ENCODE data around the gene RWDD4. TPM values are rescaled to one million over a fixed set of nuclear protein-coding genes. Genes with fewer than 3 reads are reported as not detected.
"Not testable (repeated sequence)": the region's sequence is repeated elsewhere in the genome, so short reads cannot be mapped to it uniquely, and the experiment has no call there.

The RWDD4 gene
- total and polyA plus RNA-seq, 5 experiments from 2014 or later: 12.9 to 19.1 (median 18.9) TPM

DNA sequence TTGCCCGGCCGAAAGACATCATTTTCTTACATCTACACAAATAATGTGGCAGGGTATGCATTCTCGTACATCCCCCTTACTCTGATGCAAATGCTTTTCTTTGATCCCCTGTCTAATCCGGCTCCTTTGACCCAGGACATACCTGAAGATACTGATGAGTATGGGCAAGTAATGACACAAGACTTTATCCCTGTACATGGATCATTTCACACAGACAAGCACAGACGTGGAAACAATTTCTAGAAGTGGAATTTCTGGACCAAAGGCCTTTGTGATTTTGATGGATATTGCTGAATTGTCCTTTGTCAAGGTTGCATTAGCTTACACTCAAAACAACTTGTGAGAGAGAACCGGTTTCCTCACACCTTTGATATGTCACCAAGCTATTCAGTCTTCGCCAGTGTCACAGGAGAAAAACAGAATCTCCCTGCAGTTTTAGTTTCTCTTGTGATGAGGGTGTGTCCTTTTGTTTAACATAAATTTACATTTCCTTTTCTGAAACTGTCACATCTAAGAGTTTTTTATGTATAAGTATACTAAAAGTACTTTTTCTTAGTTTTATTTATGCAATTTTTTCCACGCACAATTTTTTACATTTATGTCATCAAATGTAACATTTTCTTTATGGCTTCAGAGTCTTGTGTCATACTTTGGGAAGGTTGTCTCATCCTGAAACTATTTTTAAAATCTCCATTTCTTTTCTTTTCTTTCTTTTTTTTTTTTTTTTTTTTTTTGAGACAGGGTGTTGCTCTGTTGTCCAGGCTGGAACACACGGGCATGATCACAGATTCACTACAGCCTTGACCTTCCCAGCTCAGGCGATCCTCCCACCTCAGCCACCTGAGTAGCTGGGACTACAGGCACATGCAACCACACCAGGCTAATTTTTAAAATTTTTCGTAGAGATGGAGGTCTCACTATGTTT, 25.2 kb downstream of the RWDD4 start:
- no peak for DNase-seq
- no peak overlapping the region for H3K4me3 Mint-ChIP-seq
- H3K27me3 Mint-ChIP-seq: peaks cover 0 to 6% (median 0%) of the 10 kb centered on the region in 5 donors
- H3K9me3 Mint-ChIP-seq: no peaks in the 10 kb centered on the region
- POLR2A ChIA-PET: no interaction called here
- peaks cover 0 to 6% (median 0%) of the 10 kb centered on the region in 4 donors for H3K4me1 Mint-ChIP-seq
- no peak overlapping the region for H3K27ac Mint-ChIP-seq
- no peak for ATAC-seq
- peaks cover 0 to under 1% (median 0%) of the 10 kb centered on the region in 3 donors for H3K36me3 Mint-ChIP-seq

DNA sequence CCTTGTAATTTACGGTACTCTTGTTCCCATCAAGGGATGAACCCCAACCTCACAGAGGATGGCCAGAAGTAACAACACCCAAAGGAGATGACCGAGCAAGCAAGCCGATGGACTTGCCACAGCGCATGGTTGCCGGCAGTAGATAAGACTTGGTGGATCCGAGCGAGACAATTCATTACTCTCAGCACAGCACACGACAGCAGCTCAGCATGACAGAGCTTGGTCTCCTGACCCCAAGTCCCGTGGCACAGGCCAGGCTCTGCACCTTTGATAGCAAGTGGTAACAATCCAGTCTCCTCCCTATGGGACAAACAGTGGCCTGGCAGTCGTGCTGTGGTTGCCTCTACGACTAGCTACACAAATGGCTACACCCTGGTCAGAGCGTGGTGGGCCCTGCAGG, 26.3 kb downstream of the RWDD4 start:
- H3K36me3 Mint-ChIP-seq: no peaks in the 10 kb centered on the region
- DNase-seq (no peak), ATAC-seq (no peak)
- H3K27me3 Mint-ChIP-seq: peaks cover 0 to 12% (median 0%) of the 10 kb centered on the region in 5 donors
- no peaks in the 10 kb centered on the region for H3K9me3 Mint-ChIP-seq
- H3K27ac Mint-ChIP-seq: no peak overlapping the region
- peaks cover 0 to 6% (median 0%) of the 10 kb centered on the region in 4 donors for H3K4me1 Mint-ChIP-seq
- H3K4me3 Mint-ChIP-seq: no peak overlapping the region
- POLR2A ChIA-PET: no interaction called here

DNA sequence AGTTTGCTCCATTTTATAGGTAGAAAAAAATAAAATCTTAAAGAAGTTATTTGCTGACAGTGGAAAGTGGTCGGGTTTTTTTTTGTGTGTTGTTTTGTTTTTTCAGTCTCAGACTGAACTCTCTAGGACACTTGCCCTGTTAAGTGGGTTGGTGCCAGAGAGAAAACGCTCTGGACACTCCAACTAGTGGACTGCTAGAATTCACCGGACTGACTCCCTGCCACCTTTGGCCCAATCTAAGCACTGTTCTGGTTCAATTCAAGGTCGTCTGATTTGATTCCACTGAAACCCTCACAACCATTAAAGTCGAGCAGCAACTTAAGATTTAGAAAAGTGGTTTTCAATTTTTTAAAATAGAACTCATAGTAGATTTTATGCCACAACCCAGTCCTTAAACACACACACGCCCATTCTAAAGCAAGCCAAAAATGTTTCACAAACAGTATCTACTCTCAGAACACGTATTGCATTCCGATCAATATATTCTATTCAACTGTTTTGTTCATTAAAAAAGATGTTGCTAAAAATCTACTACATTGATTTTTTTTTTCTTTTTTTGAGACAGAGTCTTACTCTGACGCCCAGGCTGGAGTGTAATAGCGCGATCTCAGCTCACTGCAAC, 27.3 kb downstream of the RWDD4 start:
- ATAC-seq: no peak
- H3K9me3 Mint-ChIP-seq: no peaks in the 10 kb centered on the region
- POLR2A ChIA-PET: no interaction called here
- no peaks in the 10 kb centered on the region for H3K4me1 Mint-ChIP-seq
- DNase-seq: no peak
- no peak overlapping the region for H3K4me3 Mint-ChIP-seq
- no peak overlapping the region for H3K27ac Mint-ChIP-seq
- no peaks in the 10 kb centered on the region for H3K36me3 Mint-ChIP-seq
- peaks cover 0 to 12% (median 0%) of the 10 kb centered on the region in 5 donors for H3K27me3 Mint-ChIP-seq

DNA sequence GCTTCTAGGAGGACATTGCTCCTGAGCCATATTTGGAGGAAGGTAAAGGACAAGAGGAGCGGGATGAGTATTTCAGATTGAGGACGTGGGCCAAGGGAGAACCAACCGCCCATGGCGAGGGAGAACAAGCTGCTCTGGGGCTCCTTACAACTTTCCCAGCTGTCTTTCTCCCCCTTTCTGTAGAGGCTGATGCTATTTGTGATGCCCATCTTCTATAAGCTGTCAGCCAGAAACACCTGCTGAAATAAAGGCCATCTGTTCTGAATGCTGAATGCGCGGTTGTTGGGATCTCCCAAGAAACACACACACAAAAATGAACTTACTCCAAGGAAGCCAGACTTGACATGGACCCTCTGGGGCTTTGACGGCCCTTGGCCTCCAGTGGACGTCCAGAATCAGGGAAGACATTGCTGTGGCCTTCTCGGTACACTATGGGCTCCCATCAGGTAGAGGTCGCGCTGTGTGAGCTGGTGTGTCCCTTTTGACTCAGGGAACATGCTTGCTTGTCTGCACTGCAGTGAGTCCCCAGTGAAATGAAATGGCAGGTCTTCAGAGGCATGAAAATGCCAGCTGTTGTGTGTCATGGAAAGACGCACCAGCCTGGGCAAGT, 30.9 kb downstream of the RWDD4 start:
- no peak overlapping the region for H3K4me3 Mint-ChIP-seq
- H3K27me3 Mint-ChIP-seq: peaks cover 0 to 12% (median 0%) of the 10 kb centered on the region in 5 donors
- ATAC-seq (no peak), DNase-seq (no peak)
- no peaks in the 10 kb centered on the region for H3K4me1 Mint-ChIP-seq
- no peaks in the 10 kb centered on the region for H3K9me3 Mint-ChIP-seq
- H3K36me3 Mint-ChIP-seq: no peaks in the 10 kb centered on the region
- H3K27ac Mint-ChIP-seq: no peak overlapping the region
- POLR2A ChIA-PET: no interaction called here

DNA sequence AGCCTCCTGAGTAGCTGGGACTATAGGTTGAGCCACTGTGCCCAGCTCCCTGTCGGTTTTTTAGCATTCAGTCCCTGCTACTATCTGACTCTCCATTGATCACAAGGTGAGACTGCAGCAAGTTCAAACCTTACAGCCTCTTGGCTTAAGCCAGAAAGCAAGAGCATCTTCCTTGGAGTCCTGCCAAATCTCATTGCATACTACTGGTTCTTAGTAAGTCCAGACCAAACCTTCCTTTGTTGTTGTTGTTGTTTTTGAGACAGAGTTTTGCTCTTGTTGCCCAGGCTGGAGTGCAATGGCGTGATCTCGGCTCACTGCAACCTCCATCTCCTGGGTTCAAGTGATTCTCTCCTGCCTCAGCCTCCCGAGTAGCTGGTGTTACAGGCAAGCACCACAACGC, 31.7 kb downstream of the RWDD4 start:
- H3K4me1 Mint-ChIP-seq, H3K4me3 Mint-ChIP-seq, H3K36me3 Mint-ChIP-seq, H3K27ac Mint-ChIP-seq, ATAC-seq, H3K9me3 Mint-ChIP-seq, DNase-seq, POLR2A ChIA-PET: not testable (repeated sequence)
- peaks cover 0 to 12% (median 0%) of the 10 kb centered on the region in 5 donors for H3K27me3 Mint-ChIP-seq

DNA sequence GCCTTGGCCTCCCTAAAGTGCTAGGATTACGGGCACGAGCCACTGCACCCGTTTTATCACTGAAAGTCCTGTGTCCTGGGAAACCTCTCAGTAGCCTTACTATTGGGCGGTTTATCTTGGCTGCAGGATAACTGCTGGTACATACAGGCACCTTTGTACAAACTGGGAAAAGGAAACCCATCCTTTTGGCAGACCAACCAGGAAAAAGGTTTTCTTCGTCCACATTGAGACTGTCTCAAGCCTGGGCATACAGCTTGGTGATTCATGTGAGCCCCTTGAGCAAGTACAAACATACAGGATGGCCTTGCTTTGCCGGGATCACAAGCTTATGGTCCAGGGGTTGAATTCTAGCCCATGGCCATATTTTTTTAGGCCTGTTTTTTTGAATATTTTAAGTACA, 32.8 kb downstream of the RWDD4 start:
- DNase-seq (no peak), ATAC-seq (no peak)
- Mint-ChIP-seq H3K4me3 (no peak overlapping the region), H3K9me3 (no peaks in the 10 kb centered on the region), H3K4me1 (peaks cover 0 to 6% (median 0%) of the 10 kb centered on the region in 4 donors), H3K27me3 (peaks cover 0 to 12% (median 1%) of the 10 kb centered on the region in 5 donors), H3K27ac (no peak overlapping the region), H3K36me3 (no peaks in the 10 kb centered on the region)
- POLR2A ChIA-PET: no interaction called here

DNA sequence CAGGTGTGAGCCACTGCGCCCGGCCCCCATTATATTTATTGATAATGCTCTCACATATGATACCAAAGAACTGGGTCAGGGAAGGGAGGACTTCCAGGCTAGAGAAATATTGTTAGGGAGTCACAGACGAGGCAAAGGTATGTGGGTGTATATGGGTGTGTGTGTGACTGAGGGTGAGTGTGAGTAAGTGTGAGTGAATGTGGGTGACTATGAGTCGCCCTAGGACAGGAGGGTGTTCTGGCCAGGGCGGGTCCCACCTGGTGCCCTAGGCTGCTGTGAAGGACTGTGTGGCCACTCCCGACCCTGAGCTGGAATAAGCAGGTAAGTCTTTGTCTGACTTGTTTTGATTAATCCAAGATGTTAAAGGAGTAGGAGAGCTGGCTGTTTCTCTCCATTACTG, 34.4 kb downstream of the RWDD4 start:
- Mint-ChIP-seq H3K4me1 (peaks cover 0 to 6% (median 0%) of the 10 kb centered on the region in 4 donors), H3K4me3 (no peak overlapping the region), H3K27me3 (peaks cover 0 to 12% (median 7%) of the 10 kb centered on the region in 5 donors), H3K27ac (no peak overlapping the region), H3K36me3 (no peaks in the 10 kb centered on the region), H3K9me3 (no peaks in the 10 kb centered on the region)
- ATAC-seq (no peak), DNase-seq (no peak)
- POLR2A ChIA-PET: no interaction called here

DNA sequence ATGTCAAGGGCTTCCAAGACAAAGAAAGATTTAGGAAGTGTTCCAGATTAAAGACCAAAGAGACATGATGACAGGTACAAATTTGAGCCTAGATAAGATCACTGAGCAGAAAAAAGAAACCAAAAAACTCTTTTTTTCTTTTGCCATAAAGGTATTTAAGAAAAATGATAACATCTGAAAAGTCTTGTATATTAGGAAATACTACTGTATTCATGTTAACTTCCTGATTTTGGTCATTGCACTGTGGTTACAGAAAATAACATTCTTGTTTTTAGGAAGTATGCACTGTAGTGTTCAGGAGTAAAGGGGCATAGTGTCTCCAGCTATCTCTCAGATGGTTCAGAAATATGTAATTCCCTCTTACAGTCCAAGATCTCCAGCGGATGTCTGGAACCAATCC, 37.1 kb downstream of the RWDD4 start:
- Mint-ChIP-seq H3K9me3 (no peaks in the 10 kb centered on the region), H3K27me3 (peaks cover 0 to 8% (median 7%) of the 10 kb centered on the region in 5 donors), H3K36me3 (no peaks in the 10 kb centered on the region), H3K4me1 (peaks cover 0 to 6% (median 0%) of the 10 kb centered on the region in 4 donors), H3K4me3 (no peak overlapping the region), H3K27ac (no peak overlapping the region)
- DNase-seq: no peak
- POLR2A ChIA-PET: no interaction called here
- ATAC-seq: no peak

DNA sequence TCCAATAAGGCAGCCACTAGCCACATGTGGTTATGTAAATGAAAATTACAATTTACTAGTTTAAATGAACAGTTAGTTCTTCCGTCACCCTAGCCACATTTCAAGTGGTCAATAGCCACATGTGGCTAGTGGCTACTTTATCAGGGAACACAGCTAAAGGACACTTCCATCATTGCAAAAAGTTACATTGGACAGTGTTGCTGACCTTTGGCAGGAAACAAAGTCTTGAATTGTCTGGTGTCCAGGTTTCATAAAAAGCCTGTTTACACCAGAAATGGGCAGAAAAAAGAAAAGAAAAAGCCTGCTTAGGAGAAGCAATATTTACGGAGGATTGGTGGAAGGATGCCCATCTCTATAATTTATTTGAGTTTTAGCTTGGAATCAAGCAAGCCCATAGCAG, 38.6 kb downstream of the RWDD4 start:
- peaks cover 0 to 6% (median 0%) of the 10 kb centered on the region in 4 donors for H3K4me1 Mint-ChIP-seq
- ATAC-seq (no peak), DNase-seq (no peak)
- POLR2A ChIA-PET: no interaction called here
- no peak overlapping the region for H3K27ac Mint-ChIP-seq
- peaks cover 0 to 16% (median 13%) of the 10 kb centered on the region in 5 donors for H3K27me3 Mint-ChIP-seq
- H3K9me3 Mint-ChIP-seq: no peaks in the 10 kb centered on the region
- no peak overlapping the region for H3K4me3 Mint-ChIP-seq
- no peaks in the 10 kb centered on the region for H3K36me3 Mint-ChIP-seq

DNA sequence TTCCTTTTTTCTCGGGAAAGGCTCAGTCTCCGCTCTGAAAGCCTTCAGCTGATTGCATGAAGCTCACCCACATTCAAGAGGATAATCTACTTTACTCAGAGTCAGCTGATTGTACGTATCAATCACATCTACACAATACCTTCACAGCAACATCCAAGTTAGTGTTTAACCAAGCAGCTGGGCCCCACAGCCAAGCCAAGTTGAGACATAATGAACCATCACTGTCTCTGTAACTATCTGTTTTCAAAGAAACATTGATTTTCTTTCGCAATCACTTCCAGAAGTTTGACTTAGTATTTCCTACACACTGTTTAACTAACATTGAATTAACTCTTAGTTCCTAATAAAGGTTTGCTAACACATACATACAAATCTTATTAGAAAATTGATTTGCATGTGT, 40.3 kb downstream of the RWDD4 start:
- Mint-ChIP-seq H3K4me3 (no peak overlapping the region), H3K27ac (no peak overlapping the region), H3K4me1 (peaks cover 0 to 6% (median 0%) of the 10 kb centered on the region in 4 donors), H3K9me3 (no peaks in the 10 kb centered on the region), H3K36me3 (no peaks in the 10 kb centered on the region), H3K27me3 (peaks cover 2 to 23% (median 14%) of the 10 kb centered on the region in 5 donors)
- POLR2A ChIA-PET: no interaction called here
- no peak for DNase-seq
- ATAC-seq: no peak

DNA sequence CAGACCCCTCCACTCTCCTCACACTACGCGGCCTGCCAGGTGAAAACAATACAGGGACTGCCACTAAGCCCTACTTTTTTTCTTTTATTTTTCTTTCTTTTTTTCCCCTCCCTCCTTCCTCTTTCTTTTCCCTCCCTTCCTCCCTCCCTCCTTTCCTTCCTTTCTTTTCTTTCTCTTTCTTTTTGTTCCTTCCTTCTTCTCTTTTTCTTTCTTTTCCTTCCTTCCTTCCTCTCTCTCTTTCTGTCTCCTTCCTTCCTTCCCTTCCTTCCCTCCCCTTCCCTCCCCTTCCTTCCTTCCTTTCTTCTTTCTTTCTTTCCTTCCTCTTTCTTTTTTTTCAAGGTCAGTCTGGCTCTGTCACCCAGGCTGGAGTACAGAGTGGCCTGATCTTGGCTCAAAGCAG, 41.9 kb downstream of the RWDD4 start:
- Mint-ChIP-seq H3K4me1 (peaks cover 0 to 6% (median 0%) of the 10 kb centered on the region in 4 donors), H3K4me3 (no peak overlapping the region), H3K27me3 (peaks cover 2 to 27% (median 15%) of the 10 kb centered on the region in 5 donors), H3K9me3 (no peaks in the 10 kb centered on the region), H3K36me3 (no peaks in the 10 kb centered on the region), H3K27ac (no peak overlapping the region)
- no peak for ATAC-seq
- POLR2A ChIA-PET: no interaction called here
- no peak for DNase-seq

DNA sequence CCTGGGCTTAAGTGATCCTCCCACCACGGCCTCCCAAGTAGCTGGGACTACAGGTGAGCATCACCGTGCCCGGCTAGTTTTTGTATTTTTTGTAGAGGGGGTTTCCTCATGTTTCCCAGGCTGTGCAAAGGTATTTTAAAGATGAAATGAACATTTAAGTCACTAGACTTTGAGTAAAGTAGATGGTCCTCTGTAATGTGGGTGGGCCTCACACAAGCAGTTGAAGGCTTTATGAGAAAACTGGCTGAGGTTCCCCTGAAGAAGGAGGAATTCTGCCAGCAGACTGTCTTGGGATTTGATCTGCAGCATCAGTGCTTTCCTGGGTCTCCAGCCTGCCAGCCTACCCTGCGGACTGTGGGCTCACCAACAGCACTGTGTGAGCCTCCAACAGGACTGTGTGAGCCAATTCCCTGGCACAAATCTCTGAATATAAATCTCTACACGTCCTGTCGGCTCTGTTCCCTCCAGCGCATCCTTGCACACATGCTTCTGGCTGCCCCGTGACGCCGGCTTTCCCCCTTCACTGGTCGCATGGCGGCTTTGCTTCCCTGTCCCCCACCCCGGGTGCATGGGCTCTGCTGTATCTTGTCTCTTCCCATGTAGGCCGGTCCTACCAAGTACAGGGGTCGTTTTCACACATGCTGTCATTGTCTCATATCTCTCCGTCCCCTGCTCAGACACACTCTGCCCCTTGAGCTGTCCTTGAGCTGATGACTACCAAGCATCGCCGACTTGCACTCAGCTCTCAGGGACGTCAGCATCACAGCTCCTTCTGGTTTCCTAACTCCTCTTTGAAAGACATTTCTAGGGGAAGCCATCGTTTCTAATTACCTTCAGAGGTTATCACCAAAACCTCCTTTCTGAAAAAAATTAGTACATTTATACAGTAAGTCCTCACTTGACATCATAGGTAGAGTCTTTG, 46.4 kb downstream of the RWDD4 start:
- POLR2A ChIA-PET: no interaction called here

More for the DNA sequence above, 46.4 kb downstream of the RWDD4 start:
- Mint-ChIP-seq H3K9me3 (no peaks in the 10 kb centered on the region), H3K4me1 (no peaks in the 10 kb centered on the region), H3K27ac (no peak overlapping the region), H3K27me3 (peaks cover 2 to 24% (median 14%) of the 10 kb centered on the region in 5 donors), H3K4me3 (no peak overlapping the region), H3K36me3 (no peaks in the 10 kb centered on the region)
- ATAC-seq: no peak
- DNase-seq: no peak
